ENCODE data around the gene INTS1.

DNA sequence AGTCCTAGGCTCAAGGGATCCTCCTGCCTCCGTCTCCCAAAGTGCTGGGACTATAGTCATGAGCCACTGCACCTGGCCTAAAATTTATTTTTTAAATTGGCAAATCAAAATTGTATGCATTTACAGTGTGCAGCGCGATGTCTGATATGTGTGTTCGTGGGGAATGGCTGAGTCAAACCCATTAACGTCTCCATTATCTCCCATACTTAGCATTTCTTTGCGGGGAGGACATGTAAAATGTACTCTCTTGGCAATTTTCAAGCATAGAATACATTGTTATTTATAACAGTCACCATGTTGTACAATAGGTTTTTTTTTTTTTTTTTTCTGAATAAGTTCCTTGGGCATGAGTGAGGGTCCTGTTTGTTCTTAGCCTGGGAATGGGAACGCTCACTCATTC, 48.0 kb upstream of the INTS1 start:
- TF ChIP-seq, protein P1, sequence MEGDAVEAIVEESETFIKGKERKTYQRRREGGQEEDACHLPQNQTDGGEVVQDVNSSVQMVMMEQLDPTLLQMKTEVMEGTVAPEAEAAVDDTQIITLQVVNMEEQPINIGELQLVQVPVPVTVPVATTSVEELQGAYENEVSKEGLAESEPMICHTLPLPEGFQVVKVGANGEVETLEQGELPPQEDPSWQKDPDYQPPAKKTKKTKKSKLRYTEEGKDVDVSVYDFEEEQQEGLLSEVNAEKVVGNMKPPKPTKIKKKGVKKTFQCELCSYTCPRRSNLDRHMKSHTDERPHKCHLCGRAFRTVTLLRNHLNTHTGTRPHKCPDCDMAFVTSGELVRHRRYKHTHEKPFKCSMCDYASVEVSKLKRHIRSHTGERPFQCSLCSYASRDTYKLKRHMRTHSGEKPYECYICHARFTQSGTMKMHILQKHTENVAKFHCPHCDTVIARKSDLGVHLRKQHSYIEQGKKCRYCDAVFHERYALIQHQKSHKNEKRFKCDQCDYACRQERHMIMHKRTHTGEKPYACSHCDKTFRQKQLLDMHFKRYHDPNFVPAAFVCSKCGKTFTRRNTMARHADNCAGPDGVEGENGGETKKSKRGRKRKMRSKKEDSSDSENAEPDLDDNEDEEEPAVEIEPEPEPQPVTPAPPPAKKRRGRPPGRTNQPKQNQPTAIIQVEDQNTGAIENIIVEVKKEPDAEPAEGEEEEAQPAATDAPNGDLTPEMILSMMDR (IDR thresholded peaks at IDR 0.05), result no peak
- TF ChIP-seq POLR2A (IDR thresholded peaks at IDR 0.05; ENCODE audit: low read depth) (no peak), POLR2AphosphoS5 (IDR thresholded peaks at IDR 0.05) (no peak)
